ENCODE data around the gene SPDEF. TPM values are rescaled to one million over a fixed set of nuclear protein-coding genes. Genes with fewer than 3 reads are reported as not detected.

SPDEF gene
- total RNA-seq, 1 experiment from 2014 or later = 0.77 TPM

GRCh38 chr6:34539181-34539580 lies 16.9 kb downstream of the SPDEF start:
- intact Hi-C loops (cut with micrococcal nuclease; ENCODE audit: unreplicated experiment) = no loop called here
- Histone ChIP-seq H3K9me3 (no peaks in the 10 kb centered on the region), H3K4me3 (ENCODE audit: low read depth, low read length) (no peak overlapping the region), H3K27me3 (replicated peaks; ENCODE audit: control insufficient read depth, insufficient read depth, low read length) (no peaks in the 10 kb centered on the region), H3K4me1 (no peaks in the 10 kb centered on the region), H3K36me3 (ENCODE audit: control insufficient read depth, insufficient read depth, low read length) (no peaks in the 10 kb centered on the region)
- Mint-ChIP-seq H3K9me3 (ENCODE audit: unreplicated experiment) (no peaks in the 10 kb centered on the region), H3K27ac (ENCODE audit: unreplicated experiment) (no peak overlapping the region), H3K4me1 (ENCODE audit: low read depth, unreplicated experiment) (no peaks in the 10 kb centered on the region), H3K27me3 (ENCODE audit: insufficient read depth, unreplicated experiment) (no peaks in the 10 kb centered on the region), H3K4me3 (ENCODE audit: unreplicated experiment) (no peak overlapping the region), H3K36me3 (ENCODE audit: insufficient read depth, unreplicated experiment) (no peaks in the 10 kb centered on the region)
- BruUV-seq (replicated peaks) = no TSS peak
- ChIA-PET POLR2A (no interaction called here), CTCF (no interaction called here)
- DNase-seq = no peak
- TF ChIP-seq CTCF (IDR thresholded peaks at IDR 0.05; ENCODE audit: insufficient read depth in 1 of 2, low read depth in 1 of 2, low read length in 1 of 2, severe bottlenecking in 1 of 2, unreplicated experiment in 1 of 2) = no peak

GRCh38 chr6:34538581-34538980 lies 17.5 kb downstream of the SPDEF start:
- no peaks in the 10 kb centered on the region for H3K27me3 Mint-ChIP-seq (ENCODE audit: insufficient read depth, unreplicated experiment)
- no peak overlapping the region for H3K4me3 Mint-ChIP-seq (ENCODE audit: unreplicated experiment)
- H3K36me3 Mint-ChIP-seq (ENCODE audit: insufficient read depth, unreplicated experiment) = no peaks in the 10 kb centered on the region
- Histone ChIP-seq H3K4me1 (no peaks in the 10 kb centered on the region), H3K4me3 (ENCODE audit: low read depth, low read length) (no peak overlapping the region), H3K27me3 (replicated peaks; ENCODE audit: control insufficient read depth, insufficient read depth, low read length) (no peaks in the 10 kb centered on the region), H3K9me3 (no peaks in the 10 kb centered on the region), H3K36me3 (ENCODE audit: control insufficient read depth, insufficient read depth, low read length) (no peaks in the 10 kb centered on the region)
- intact Hi-C loops (cut with micrococcal nuclease; ENCODE audit: unreplicated experiment) = no loop called here
- BruUV-seq (replicated peaks) = no TSS peak
- H3K4me1 Mint-ChIP-seq (ENCODE audit: low read depth, unreplicated experiment) = no peaks in the 10 kb centered on the region
- POLR2A ChIA-PET = no interaction called here
- no peak for TF ChIP-seq CTCF (IDR thresholded peaks at IDR 0.05; ENCODE audit: insufficient read depth in 1 of 2, low read depth in 1 of 2, low read length in 1 of 2, severe bottlenecking in 1 of 2, unreplicated experiment in 1 of 2)
- H3K9me3 Mint-ChIP-seq (ENCODE audit: unreplicated experiment) = no peaks in the 10 kb centered on the region
- no peak for DNase-seq
- CTCF ChIA-PET = no interaction called here
- H3K27ac Mint-ChIP-seq (ENCODE audit: unreplicated experiment) = no peak overlapping the region

GRCh38 chr6:34537922-34538550 lies 18.1 kb downstream of the SPDEF start:
- no TSS peak for BruUV-seq (replicated peaks)
- Mint-ChIP-seq H3K4me3 (ENCODE audit: unreplicated experiment) (no peak overlapping the region), H3K27me3 (ENCODE audit: insufficient read depth, unreplicated experiment) (no peaks in the 10 kb centered on the region), H3K4me1 (ENCODE audit: low read depth, unreplicated experiment) (no peaks in the 10 kb centered on the region), H3K36me3 (ENCODE audit: insufficient read depth, unreplicated experiment) (no peaks in the 10 kb centered on the region), H3K27ac (ENCODE audit: unreplicated experiment) (no peak overlapping the region), H3K9me3 (ENCODE audit: unreplicated experiment) (no peaks in the 10 kb centered on the region)
- Histone ChIP-seq H3K36me3 (ENCODE audit: control insufficient read depth, insufficient read depth, low read length) (no peaks in the 10 kb centered on the region), H3K4me3 (ENCODE audit: low read depth, low read length) (no peak overlapping the region), H3K4me1 (no peaks in the 10 kb centered on the region), H3K27me3 (replicated peaks; ENCODE audit: control insufficient read depth, insufficient read depth, low read length) (no peaks in the 10 kb centered on the region), H3K9me3 (no peaks in the 10 kb centered on the region)
- TF ChIP-seq CTCF (IDR thresholded peaks at IDR 0.05; ENCODE audit: insufficient read depth in 1 of 2, low read depth in 1 of 2, low read length in 1 of 2, severe bottlenecking in 1 of 2, unreplicated experiment in 1 of 2) = no peak
- POLR2A ChIA-PET = no interaction called here
- no peak for DNase-seq
- CTCF ChIA-PET = no interaction called here
- intact Hi-C loops (cut with micrococcal nuclease; ENCODE audit: unreplicated experiment) = no loop called here

Measured in Caco-2 (cell line).